B cell (primary cell): ENCODE results near the gene HOXC6.

Experiments
- CTCF ChIP-seq: fragments of 200-600 bp; IDR thresholded peaks from one replicate; pipeline ENCODE4 v1.8.0; 2022; ENCODE audit warnings: antibody characterized with exemption, mild to moderate bottlenecking
- EZH2 ChIP-seq: IDR thresholded peaks from 2 replicates; pipeline ENCODE4 v1.6.1; 2012; ENCODE audit warnings: borderline replicate concordance, low read depth, mild to moderate bottlenecking, moderate library complexity, low read length; ENCODE audit not compliant: insufficient read depth, poor library complexity, severe bottlenecking

GRCh38 chr12:54024581-54025305, 3.5 kb upstream of the HOXC6 start:
- no peak for TF ChIP-seq CTCF
- no peak for TF ChIP-seq EZH2
